ENCODE measurements around the gene PDZD11.
"Not testable (repeated sequence)": the region's sequence is repeated elsewhere in the genome, so short reads cannot be mapped to it uniquely, and the experiment has no call there.

PDZD11 gene

DNA sequence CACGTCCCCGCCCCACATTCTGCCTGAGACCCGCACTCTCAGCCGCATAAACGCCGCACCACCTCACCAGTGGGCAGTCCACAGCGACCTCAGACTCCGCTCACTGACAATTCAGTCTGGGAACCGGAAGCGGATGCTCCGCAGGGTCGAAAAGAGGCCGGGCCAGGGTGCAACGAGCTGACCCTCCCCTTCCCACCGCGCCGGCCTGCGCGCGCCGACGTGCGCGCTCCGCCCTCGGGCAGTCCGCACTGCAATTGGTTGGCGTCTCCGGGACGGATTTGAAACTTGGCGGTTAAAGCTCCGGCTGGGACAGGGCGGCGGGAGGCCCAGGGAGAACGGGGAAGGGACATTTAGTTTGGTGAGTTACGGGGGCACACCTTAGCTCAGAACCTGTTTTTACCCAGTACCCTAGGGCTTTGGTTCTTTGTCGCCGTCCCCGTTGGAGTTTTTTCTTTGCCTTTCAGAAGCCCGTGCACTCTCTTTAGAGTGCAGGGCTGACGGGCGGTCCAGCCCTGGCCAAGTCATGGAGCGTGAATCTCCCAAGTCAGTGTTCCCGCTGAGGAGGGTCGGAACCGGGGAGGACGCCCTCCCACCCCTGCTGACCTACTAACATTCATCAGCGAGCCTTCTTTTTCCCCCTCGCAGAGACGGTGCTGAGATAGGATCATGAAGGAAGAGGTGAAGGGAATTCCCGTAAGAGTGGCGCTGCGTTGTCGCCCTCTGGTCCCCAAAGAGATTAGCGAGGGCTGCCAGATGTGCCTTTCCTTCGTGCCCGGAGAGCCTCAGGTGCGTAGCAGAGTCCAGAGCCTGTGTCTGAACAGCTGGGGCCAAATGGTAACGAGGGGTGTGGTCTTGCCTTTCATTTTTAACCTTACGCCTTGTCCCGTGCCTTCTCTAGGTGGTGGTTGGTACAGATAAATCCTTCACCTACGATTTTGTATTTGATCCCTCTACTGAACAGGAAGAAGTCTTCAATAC, at the start of gene PDZD11, which contains the start of gene KIF4A:
Gene PDZD11, minus strand, starts transcription at position 135 of the 978 bp plus-strand sequence. CDS start 586 bp downstream, outside the sequence.
Gene KIF4A, plus strand, starts transcription at position 312 of the 978 bp plus-strand sequence. Its CDS starts 355 bp downstream, at position 667.
- peak; percentile 53 for DNase-seq (ENCODE audit: low read depth)

GRCh38 chrX:70338290-70338689, 48.6 kb upstream of the PDZD11 start:
- DNase-seq (ENCODE audit: low read depth): no peak

DNA sequence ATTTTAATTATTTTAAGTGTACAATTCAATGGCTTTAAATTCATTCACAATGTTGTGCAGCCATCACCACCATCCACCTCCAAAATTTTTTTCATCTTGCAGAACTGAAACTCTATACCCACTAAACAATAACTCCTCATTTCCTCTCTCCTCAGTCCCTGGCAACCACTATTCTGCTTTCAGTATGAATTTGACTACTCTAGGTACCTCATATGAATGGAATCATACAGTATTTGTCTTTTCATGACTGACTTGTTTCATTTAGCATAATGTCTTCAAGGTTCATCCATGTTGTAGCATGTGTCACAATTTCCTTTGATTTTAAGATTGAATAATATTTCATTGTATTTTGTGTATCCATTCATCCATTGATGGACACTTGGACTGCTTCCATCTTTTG, 47.0 kb upstream of the PDZD11 start:
- DNase-seq (ENCODE audit: low read depth): no peak

GRCh38 chrX:70332600-70332999, 42.9 kb upstream of the PDZD11 start:
- DNase-seq (ENCODE audit: low read depth): no peak

GRCh38 chrX:70331161-70331560, 41.4 kb upstream of the PDZD11 start:
- no peak for DNase-seq (ENCODE audit: low read depth)

DNA sequence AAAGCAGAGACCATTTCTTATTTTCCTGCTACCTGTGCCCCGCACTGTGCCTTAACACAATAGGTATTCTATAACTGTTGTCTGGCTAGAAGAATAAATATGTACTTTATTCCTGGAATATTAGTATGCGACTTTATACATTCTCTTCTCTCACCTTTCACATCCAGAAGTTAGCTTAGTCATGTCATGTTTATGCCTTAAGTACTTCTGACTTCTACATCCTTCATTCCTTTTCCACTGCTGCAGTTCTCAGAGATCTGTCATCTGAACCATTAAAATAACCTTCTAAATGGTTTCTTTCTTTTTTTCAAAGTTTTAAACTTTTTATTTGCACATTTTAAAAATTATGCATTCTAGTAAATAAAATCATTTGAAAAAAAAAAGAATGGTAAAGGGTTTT, 34.6 kb upstream of the PDZD11 start:
- DNase-seq (ENCODE audit: low read depth): no peak

- DNase-seq (ENCODE audit: low read depth): not testable (repeated sequence)
Observed at GRCh38 chrX:70323628-70324027, 33.9 kb upstream of the PDZD11 start.

GRCh38 chrX:70322784-70323183, 33.1 kb upstream of the PDZD11 start:
- no peak for DNase-seq (ENCODE audit: low read depth)

GRCh38 chrX:70313503-70313902, 23.8 kb upstream of the PDZD11 start:
- no peak for DNase-seq (ENCODE audit: low read depth)

GRCh38 chrX:70301716-70302115, 12.0 kb upstream of the PDZD11 start:
- no peak for DNase-seq (ENCODE audit: low read depth)

DNA sequence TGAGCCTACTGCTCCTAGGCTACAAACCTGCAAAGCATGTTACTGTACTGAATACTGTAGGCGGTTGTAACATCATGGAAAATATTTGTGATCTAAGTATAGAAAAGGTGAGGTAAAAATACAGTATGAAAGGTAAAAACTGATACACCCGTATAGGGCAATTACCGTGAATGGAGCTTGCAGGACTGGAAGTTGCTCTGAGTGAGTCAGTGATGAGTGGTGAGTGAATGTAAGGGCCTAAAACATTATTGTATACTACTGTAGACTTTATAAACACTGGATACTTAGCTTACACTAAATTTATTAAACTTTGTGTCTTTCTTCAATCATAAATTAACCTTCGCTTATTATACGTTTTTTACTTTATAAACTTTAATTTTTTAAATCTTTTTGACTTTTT, 3.9 kb upstream of the PDZD11 start:
- DNase-seq (ENCODE audit: low read depth): no peak

DNA sequence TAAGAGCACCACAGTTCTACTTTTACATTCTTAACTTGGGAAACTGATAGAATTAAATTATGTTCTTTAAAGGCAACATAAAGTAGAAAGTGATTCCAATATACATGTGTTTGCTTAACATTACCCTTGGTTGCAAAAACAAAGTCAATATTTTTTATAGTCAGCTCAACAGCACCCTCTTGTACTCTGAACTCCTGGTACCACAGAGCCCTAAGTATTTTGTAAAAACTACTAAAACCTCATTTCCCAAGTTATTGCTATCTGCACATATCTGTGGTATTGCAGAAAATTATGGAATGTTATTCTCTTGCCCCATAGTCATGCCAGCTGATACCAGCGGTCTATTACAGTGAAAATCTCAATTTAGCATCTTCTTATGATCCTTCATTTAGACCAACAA, 3.1 kb upstream of the PDZD11 start:
- no peak for DNase-seq (ENCODE audit: low read depth)

DNA sequence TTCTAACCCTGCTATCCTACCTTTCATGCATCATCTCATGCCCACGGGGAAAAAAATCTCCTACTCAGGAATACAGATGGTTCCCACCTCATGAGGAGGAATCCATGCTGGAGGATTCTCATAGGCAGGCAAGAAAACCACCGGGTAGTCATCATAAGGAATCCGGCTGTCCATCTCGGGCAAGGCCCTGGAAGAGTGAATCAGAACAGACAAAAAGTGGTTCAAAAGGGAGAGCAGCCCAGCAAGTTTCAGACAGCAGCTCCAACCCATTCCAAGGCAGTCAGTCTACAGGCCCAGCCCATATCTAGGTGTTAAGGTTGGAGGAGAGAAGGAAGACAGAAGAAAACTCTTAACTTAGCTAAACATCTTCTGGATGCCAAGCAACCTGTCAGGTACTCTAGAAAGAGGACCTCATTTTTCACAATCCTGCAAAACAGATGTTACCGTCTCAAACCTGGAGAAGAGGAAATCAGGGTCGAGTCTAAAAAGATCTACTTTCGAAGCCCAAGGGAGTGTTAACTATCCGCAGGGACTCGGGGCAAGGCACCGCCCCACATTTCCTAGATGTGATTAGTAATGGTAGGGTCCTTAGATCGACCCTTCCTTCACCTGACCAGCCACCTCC, 447 bp downstream of the PDZD11 start:
- DNase-seq (ENCODE audit: low read depth): no peak

- no peak for DNase-seq (ENCODE audit: low read depth)
Observed at GRCh38 chrX:70281951-70282350, 7.8 kb downstream of the PDZD11 start, which contains the start of gene RAB41. TSS of gene RAB41 (plus strand) at chrX:70282172. CDS start at chrX:70282218, 46 bp downstream.

- no peak for DNase-seq (ENCODE audit: low read depth)
Observed at GRCh38 chrX:70280573-70280972, 9.2 kb downstream of the PDZD11 start.

- DNase-seq (ENCODE audit: low read depth): no peak
Observed at GRCh38 chrX:70279081-70279480, 10.6 kb downstream of the PDZD11 start.

- not testable (repeated sequence) for DNase-seq (ENCODE audit: low read depth)
Observed at GRCh38 chrX:70274029-70274428, 15.7 kb downstream of the PDZD11 start.

DNA sequence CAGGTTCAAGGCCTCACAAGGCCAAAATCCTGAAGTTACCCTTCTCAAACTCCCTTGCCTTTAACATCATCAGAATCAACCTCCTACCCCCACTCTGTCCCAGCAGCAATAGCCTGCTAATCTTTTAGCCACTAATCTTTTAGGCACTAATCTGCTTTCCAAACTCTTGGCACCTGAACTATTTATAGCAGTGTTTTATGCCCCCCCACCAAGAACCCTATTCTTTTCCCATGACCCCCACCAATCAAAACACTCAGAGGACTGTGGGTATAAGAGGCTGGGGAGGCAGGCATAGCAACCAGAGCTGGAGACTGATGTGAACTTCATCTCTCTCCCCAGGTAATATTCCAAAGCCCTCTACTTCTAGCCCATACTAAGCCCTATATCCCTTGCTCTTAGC, 21.7 kb downstream of the PDZD11 start, which contains the start of gene ARR3:
Gene ARR3, plus strand, starts transcription at position 301 of the 400 bp plus-strand sequence. CDS start 1,052 bp downstream, outside the sequence.
- DNase-seq (ENCODE audit: low read depth): no peak

- no peak for DNase-seq (ENCODE audit: low read depth)
Observed at GRCh38 chrX:70264784-70265183, 24.9 kb downstream of the PDZD11 start.

GRCh38 chrX:70262952-70263567, 26.7 kb downstream of the PDZD11 start:
- DNase-seq (ENCODE audit: low read depth): no peak

- no peak for DNase-seq (ENCODE audit: low read depth)
Observed at GRCh38 chrX:70260104-70260503, 29.6 kb downstream of the PDZD11 start, which contains the start of gene P2RY4. TSS of gene P2RY4 (minus strand) at chrX:70260204. CDS start at chrX:70259624, 580 bp downstream.
